Body of pancreas (tissue), 4 donors: ENCODE data around the gene CCSER1.

ENCODE experiments used
- CTCF ChIP-seq, 7 experiments: fragments of 450-650 bp in 4 of 7; fragments of 200-600 bp in 3 of 7; sonication (generic) in 3 of 7; IDR thresholded peaks; one replicate each; pipeline ENCODE4 v1.5.1; 2016 to 2019; ENCODE audit warnings: antibody characterized with exemption in 7 of 7
- POLR2A ChIP-seq, 3 donors: fragments of 450-650 bp; IDR thresholded peaks; one replicate each; pipeline ENCODE4 v1.6.1; 2016; ENCODE audit warnings: antibody characterized with exemption in 3 of 3, mild to moderate bottlenecking in 2 of 3

GRCh38 chr4:90184560-90184959, 57.4 kb downstream of the CCSER1 start:
- TF ChIP-seq CTCF (IDR thresholded peaks at IDR 0.05) (no peak), POLR2A (IDR thresholded peaks at IDR 0.05) (no peak)
